SJCRH30 (cell line): ENCODE measurements around the gene RPL27A. TPM values are rescaled to one million over a fixed set of nuclear protein-coding genes. Genes with fewer than 3 reads are reported as not detected.
"Not testable (repeated sequence)": the region's sequence is repeated elsewhere in the genome, so short reads cannot be mapped to it uniquely, and the experiment has no call there.

Source experiments
- DNase-seq, 2 experiments: peaks; one replicate each; pipeline ENCODE4 v3.0.0-alpha.2; 2015 to 2020
- H3K27ac ChIP-seq: fragments of 250-450 bp; sonication (Bioruptor Pico); 2 replicates; pipeline ENCODE4 v1.5.1; 2020; ENCODE audit warnings: mild to moderate bottlenecking, moderate library complexity
- H3K27me3 ChIP-seq: fragments of 250-450 bp; sonication (Bioruptor Pico); 2 replicates; pipeline ENCODE4 v1.5.1; 2020; ENCODE audit warnings: mild to moderate bottlenecking, moderate library complexity
- H3K36me3 ChIP-seq: fragments of 250-450 bp; sonication (Bioruptor Pico); 2 replicates; pipeline ENCODE4 v1.5.1; 2020; ENCODE audit warnings: mild to moderate bottlenecking, moderate library complexity
- H3K4me1 ChIP-seq: fragments of 250-450 bp; sonication (Bioruptor Pico); 2 replicates; pipeline ENCODE4 v1.5.1; 2020; ENCODE audit warnings: mild to moderate bottlenecking, moderate library complexity
- H3K4me3 ChIP-seq: fragments of 250-450 bp; sonication (Bioruptor Pico); 2 replicates; pipeline ENCODE4 v1.5.1; 2020; ENCODE audit warnings: mild to moderate bottlenecking, moderate library complexity
- H3K9me3 ChIP-seq: fragments of 250-450 bp; sonication (Bioruptor Pico); replicated peaks from 2 replicates; pipeline ENCODE4 v1.5.1; 2020; ENCODE audit warnings: mild to moderate bottlenecking, moderate library complexity
- total RNA-seq: library from RNA; depleted of rRNA; stranded (reverse); fragments of >200 nt; shearing (Covaris generic); gene quantifications from 2 replicates; pipeline ENCODE4 v1.2.3, GENCODE V29; 2014

The RPL27A gene
- total RNA-seq, 1 experiment from 2014 or later: 1,468 TPM

DNA sequence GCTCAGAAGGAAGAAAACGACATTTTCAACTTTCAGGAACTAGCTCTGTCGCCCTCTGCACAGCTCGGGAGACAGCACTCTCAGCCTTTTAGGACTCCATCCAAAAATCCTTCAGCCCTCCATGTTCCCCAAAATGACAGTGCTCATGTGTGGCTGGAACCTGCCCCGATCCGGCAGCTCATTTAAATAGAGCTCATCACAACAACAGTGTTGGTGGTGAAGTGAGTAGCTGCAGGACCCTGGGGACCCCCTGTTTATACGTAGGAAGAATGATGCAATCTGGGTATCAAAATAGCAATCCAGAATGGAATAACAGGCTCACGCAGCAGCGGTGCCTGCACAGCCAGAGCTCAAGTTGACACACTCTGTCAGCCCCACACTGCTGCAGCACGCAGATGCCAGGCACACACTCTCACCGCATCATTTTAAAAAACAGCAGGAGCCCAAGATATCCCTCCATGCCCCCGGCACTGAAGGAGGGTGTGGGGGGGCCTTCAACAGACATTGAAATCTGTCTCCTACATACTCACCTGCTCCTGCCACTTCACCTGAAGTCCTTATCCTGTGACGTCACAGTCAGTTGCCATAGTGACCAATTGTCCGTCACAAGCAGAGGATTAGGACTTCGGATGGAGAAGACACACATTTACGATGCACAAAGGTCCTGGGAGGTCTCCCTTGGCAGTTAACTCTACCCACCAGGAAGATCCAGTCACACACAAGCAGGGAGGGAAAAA, 24.1 kb upstream of the RPL27A start:
- H3K4me3 ChIP-seq: peak overlapping the region; percentile 10; the same call in 1 of the 2 replicates
- peak; percentile 40 to 42 for DNase-seq
- H3K4me1 ChIP-seq: peaks cover 3% of the 10 kb centered on the region; the same call in 1 of the 2 replicates
- H3K27ac ChIP-seq: no peak overlapping the region
- no peaks in the 10 kb centered on the region for H3K9me3 ChIP-seq
- no peaks in the 10 kb centered on the region for H3K27me3 ChIP-seq
- H3K36me3 ChIP-seq: no peaks in the 10 kb centered on the region

DNA sequence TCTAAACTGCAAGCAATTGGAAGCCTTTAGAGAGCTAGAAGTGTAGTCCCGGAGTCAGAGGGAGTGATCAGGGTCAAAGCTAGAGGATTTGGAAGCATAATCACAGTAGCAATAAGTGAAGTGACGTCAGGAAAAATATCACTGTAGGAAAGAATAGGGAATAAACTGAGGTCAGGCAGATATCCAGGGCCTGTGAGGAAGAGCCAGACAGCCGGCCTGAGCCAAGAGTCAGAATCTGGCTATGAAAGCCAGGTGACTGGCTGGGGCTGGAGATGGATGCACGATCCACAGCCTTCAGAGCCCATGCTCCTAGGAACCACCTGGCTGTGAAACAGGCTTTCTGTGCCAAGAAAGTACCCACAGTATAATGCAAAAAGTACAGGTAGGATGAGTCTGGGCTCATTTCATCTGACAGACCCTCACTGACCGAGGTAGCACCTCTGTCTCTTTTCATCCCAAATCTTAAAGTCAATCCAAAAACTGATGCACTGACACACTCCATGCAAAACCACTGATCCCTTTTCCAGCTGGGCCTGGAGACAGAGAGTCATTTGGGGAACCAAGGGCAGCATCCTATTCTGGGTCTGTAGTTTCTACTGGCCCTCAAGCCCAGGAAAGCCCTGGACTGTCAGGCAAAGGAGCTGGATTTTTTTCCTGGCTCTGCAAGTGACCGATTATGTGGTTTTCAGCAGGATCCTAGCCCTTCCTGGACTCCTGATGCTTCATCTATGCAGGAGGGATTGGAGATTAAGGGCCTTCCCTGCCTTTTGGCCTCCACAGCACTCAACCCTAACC, 21.4 kb upstream of the RPL27A start:
- Histone ChIP-seq H3K36me3 (no peaks in the 10 kb centered on the region), H3K4me3 (no peak overlapping the region), H3K4me1 (peaks cover 3% of the 10 kb centered on the region; the same call in 1 of the 2 replicates), H3K9me3 (no peaks in the 10 kb centered on the region), H3K27me3 (no peaks in the 10 kb centered on the region), H3K27ac (no peak overlapping the region)
- no peak for DNase-seq

DNA sequence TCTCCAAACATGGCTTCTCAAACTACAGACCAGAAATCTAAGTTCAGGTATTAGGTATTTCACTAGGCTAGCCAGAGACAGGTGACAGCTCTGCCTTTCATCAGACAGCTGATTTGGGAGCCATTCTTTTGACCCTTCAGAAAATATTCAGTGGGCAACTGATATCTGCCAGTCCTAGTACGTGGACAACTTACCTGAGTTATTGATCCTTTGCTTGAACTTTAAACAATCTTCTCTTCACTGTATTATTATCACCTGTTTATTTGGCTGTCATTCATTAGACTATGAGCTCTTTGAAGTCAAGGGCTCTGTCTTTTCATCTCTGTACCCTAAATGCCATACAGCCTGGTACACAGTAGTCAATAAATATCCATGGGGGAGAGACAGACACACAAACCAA, 17.4 kb upstream of the RPL27A start:
- no peaks in the 10 kb centered on the region for H3K4me1 ChIP-seq
- H3K9me3 ChIP-seq: no peaks in the 10 kb centered on the region
- no peak for DNase-seq
- no peaks in the 10 kb centered on the region for H3K27me3 ChIP-seq
- no peak overlapping the region for H3K27ac ChIP-seq
- H3K36me3 ChIP-seq: no peaks in the 10 kb centered on the region; the same call in 1 of the 2 replicates
- no peak overlapping the region for H3K4me3 ChIP-seq

DNA sequence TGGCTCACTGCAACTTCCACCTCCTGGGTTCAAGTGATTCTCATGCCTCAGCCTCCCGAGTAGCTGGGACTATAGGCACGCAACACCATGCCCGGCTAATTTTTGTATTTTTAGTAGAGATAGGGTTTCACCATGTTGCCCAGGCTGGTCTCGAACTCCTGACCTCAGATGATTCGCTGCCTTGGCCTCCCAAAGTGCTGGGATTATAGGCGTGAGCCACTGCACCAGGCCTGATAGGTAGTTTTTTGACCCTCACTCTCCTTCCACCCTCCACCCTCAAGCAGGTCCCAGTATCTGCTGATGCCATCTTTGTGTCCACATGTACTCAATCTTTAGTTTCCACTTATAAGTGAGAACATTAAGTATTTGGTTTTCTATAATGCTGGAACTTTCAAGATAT, 12.5 kb upstream of the RPL27A start:
- not testable (repeated sequence) for H3K9me3 ChIP-seq, H3K4me1 ChIP-seq, H3K36me3 ChIP-seq, H3K4me3 ChIP-seq, H3K27me3 ChIP-seq, H3K27ac ChIP-seq, DNase-seq

DNA sequence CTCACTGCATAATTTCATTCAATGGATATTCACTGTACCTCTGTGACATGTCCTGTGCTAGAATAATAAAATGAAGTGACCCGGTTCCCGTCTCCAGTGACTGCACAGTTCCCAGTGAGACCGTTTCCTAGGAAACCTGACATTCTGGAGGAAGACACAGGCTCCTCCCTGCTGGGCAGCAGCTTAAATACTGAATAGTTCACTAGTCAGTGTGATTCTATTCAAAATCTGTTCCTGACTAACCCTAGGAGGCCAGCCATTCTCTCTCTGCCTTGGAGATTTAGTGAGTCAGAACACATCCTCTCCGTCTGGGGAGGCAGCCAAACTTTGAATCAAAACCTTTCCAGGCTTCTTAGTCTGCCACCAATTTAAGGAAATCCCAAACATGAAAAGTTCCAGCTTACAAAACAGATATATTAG, 11.4 kb upstream of the RPL27A start:
- H3K36me3 ChIP-seq: no peaks in the 10 kb centered on the region; the same call in 1 of the 2 replicates
- peak in 1 of 2 experiments; percentile 24 for DNase-seq
- H3K9me3 ChIP-seq: no peaks in the 10 kb centered on the region
- no peaks in the 10 kb centered on the region; the same call in 1 of the 2 replicates for H3K4me1 ChIP-seq
- no peak overlapping the region for H3K4me3 ChIP-seq
- no peak overlapping the region for H3K27ac ChIP-seq
- H3K27me3 ChIP-seq: no peaks in the 10 kb centered on the region

DNA sequence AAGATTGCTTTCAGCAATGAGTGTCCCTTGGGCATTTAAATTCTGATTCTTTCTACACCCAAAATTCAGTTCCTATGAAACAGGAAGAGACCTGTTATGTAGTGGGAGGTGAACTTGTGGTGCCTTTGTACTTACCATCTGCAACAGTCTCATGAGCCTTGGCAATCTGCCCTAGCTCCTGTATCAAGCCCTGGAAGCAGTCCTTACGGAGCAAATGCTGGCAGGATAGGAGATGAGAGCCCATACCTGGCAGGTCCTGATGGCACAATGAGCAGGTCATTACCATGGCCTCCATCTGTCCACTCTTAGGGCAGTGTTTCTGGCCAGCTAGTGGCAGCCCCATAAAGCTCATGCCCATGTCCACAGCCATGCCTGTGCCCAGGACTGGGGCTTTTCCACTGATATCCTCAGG, 10.9 kb upstream of the RPL27A start:
- no peak overlapping the region for H3K4me3 ChIP-seq
- H3K4me1 ChIP-seq: no peaks in the 10 kb centered on the region; the same call in 1 of the 2 replicates
- no peaks in the 10 kb centered on the region for H3K9me3 ChIP-seq
- no peaks in the 10 kb centered on the region for H3K36me3 ChIP-seq
- DNase-seq: peak in 1 of 2 experiments; percentile 19
- no peak overlapping the region for H3K27ac ChIP-seq
- no peaks in the 10 kb centered on the region for H3K27me3 ChIP-seq

DNA sequence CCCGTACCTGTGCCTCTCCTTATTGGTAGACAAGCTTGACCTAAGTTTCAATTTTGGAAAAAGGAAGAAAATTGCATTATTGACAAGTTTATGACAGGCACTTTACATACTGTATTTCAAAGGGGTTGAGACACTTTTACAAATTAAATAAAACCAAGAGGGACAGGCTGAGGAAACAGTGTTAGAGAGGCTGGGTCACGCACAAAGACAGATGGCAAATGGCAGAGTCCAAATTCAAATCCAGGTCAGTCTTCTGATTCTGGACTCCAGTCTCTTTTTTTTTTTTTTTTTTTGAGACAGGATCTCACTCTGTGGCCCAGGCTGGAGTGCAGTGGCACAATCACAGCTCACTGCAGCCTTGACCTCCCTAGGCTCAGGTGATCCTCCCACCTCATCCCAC, 10.2 kb upstream of the RPL27A start:
- Histone ChIP-seq H3K4me3 (no peak overlapping the region), H3K36me3 (no peaks in the 10 kb centered on the region), H3K9me3 (no peaks in the 10 kb centered on the region), H3K4me1 (no peaks in the 10 kb centered on the region; the same call in 1 of the 2 replicates), H3K27me3 (no peaks in the 10 kb centered on the region), H3K27ac (no peak overlapping the region)
- DNase-seq: no peak

DNA sequence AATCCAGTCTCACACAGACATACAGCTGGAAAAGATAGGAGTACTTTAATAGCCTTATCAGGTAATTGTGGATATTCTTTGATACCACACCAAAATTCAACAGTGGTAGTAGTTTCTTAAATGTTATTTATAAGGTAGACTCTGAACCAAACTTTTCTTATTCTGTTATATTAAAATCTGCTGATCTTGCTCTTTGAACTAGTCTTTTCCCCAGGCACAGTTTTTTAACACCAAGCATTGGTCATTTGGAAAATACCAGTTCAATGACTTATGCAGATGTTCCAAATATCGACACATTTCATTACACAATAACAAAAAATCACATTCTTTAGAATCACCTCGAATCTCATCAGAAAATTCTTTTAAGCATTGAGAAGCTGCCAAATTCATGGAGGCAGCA, 7.7 kb upstream of the RPL27A start:
- Histone ChIP-seq H3K4me3 (no peak overlapping the region), H3K27me3 (no peaks in the 10 kb centered on the region), H3K27ac (no peak overlapping the region), H3K9me3 (no peaks in the 10 kb centered on the region), H3K4me1 (no peaks in the 10 kb centered on the region; the same call in 1 of the 2 replicates), H3K36me3 (no peaks in the 10 kb centered on the region)
- no peak for DNase-seq

DNA sequence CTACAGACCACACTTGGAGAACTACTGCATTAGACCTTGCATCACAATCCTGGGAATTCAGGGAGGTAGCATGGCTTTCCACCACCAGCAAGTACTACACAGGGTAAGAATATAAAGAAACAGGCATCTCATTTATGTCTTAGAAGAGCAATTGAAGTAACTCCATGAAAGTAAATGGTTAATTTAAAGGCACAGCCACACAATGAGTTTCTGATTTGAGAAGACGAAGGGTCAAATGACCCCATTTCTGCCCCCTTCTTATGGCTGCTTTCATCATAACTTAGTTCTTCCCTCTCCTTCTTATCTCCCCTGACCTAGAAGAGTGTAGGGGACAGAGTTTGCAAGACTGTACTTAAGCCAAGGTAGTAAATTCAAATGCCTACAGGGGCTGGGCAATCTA, 6.1 kb upstream of the RPL27A start:
- Histone ChIP-seq H3K27me3 (no peaks in the 10 kb centered on the region), H3K4me3 (no peak overlapping the region), H3K36me3 (no peaks in the 10 kb centered on the region), H3K27ac (no peak overlapping the region), H3K4me1 (no peaks in the 10 kb centered on the region; the same call in 1 of the 2 replicates), H3K9me3 (no peaks in the 10 kb centered on the region)
- no peak for DNase-seq

DNA sequence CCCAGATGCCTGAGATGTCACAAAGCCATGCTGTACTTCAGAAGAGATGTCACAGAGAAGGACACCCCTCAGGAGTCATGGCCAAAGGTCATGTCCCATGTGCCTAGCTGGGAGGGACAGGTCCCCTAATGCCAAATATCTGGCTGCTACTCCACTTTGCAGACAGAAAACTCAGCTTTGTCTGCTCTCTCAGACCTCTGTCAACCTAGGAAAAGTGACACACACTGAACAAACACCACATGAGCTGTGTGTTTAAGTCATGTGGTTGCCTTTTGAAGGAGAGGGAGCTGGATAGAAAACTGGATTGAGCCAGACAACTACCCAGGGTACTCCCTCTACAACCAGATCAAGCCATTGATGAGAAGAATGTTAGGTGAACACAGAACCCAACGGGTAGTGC, 3.6 kb upstream of the RPL27A start:
- Histone ChIP-seq H3K27me3 (no peaks in the 10 kb centered on the region), H3K27ac (no peak overlapping the region), H3K4me3 (no peak overlapping the region), H3K4me1 (0 out of 2 replicates have a peak, but pooled peaks cover 2% of the 10 kb centered on the region), H3K9me3 (no peaks in the 10 kb centered on the region), H3K36me3 (peaks cover 13% of the 10 kb centered on the region)
- DNase-seq: no peak

DNA sequence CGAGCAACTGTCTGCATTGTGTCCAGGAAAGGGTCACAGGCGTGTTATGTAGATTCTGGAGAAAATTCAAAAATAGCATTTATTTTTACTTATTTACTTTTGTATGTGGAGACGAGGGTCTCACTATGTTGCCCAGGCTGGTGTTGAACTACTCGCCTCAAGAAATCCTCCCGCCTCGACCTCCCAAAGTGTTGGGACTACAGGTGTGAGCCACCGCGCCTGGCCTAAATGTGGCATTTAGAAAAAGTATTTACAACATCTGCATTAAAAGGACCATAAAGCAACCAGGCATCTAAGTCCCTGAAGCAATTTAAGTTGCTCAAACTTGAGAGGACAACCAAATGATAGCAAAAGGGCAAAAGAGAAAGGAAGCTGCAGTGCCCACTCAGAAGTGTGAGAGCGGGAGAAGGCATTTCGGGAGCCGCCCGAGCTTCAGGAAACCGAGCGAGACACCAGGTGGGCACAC, 722 bp upstream of the RPL27A start:
- Histone ChIP-seq H3K36me3 (peaks cover 42% of the 10 kb centered on the region), H3K4me3 (peak overlapping the region; percentile 92), H3K4me1 (0 out of 2 replicates have a peak, but pooled peaks cover 8% of the 10 kb centered on the region), H3K27ac (peak overlapping the region; percentile 92), H3K27me3 (no peaks in the 10 kb centered on the region), H3K9me3 (no peaks in the 10 kb centered on the region)
- DNase-seq: no peak

DNA sequence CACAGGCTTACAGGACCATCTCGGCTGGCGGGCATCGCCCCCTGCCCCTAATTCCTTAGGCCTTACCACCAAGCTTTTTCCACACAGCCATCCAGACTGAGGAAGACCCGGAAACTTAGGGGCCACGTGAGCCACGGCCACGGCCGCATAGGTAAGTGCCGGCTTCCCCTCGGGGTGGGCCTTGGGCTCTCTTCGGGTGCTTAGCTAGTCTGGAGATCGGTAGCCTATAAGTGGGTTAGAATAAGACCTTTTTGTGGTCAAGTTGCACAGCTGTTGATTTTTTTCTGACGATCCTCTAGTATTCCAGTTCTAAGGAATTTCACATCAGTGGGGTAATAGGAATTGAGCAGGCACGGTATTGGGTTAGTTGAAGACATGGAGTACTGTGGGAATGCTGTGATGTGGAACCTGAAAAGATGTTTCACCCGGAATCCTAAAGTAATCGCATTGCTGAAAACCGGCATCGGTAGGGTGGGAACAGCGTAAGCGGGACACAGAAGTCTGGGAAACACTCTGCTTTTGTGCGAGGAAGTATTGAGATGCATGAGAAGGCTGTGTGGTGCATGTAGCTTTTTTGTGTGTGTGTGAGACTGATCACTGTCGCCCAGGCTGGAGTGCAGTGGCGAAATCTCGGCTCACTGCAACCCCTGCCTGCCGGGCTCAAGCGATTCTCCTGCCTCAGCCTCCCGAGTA, 669 bp downstream of the RPL27A start:
- Histone ChIP-seq H3K27ac (peak overlapping the region; percentile 92), H3K27me3 (no peaks in the 10 kb centered on the region), H3K4me1 (peaks cover 8% of the 10 kb centered on the region; the same call in 1 of the 2 replicates), H3K4me3 (peak overlapping the region; percentile 92), H3K9me3 (no peaks in the 10 kb centered on the region), H3K36me3 (peaks cover 49% of the 10 kb centered on the region)
- DNase-seq: peak in 1 of 2 experiments; percentile 38

DNA sequence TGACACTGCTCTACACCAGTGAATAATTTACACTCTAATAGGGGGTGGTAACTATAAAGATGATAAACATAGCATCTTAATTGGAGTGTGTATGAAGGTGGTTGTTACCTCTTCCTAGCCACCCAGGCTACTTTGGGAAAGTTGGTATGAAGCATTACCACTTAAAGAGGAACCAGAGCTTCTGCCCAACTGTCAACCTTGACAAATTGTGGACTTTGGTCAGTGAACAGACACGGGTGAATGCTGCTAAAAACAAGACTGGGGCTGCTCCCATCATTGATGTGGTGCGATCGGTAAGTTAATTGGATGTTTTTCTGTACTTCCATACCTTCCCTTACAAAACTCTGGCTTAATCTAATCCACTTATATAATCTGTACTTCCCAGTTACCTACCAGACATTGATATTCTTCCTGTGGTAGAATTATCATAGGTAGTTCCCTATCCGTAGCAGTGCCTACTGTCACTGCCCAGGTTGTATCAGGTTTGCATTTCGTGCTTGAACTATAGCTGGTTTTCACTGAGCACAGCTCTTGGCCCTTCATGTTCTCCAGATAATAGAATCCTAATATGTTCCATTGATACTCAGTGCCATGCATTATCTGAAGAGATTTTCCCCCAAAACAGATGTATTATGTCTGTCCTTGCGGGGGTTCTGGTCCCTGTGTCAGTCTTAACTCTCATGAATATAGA, 2.2 kb downstream of the RPL27A start:
- no peak overlapping the region for H3K27ac ChIP-seq
- H3K27me3 ChIP-seq: no peaks in the 10 kb centered on the region
- peaks cover 11% of the 10 kb centered on the region for H3K4me1 ChIP-seq
- peak overlapping the region; percentile 92 for H3K4me3 ChIP-seq
- DNase-seq: no peak
- H3K36me3 ChIP-seq: peaks cover 49% of the 10 kb centered on the region
- no peaks in the 10 kb centered on the region for H3K9me3 ChIP-seq

DNA sequence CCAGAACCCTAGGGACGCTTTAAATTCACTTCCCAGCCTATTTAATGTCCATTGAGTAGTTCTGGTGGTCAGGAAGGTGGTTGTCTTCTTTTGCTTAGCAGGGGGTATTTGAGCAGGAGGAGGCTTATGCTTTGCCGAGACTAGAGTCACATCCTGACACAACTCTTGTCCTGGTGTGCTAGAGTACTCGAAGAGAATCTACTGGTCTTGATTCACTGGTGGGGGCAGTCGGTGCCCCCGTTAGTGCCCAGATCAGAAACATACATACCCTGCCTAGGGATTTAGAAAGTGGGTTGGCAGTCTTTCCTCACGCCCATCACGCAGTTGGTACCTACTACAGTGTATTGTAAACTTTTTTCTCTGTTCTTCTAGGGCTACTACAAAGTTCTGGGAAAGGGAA, 2.7 kb downstream of the RPL27A start:
- no peak for DNase-seq
- peaks cover 49% of the 10 kb centered on the region for H3K36me3 ChIP-seq
- H3K9me3 ChIP-seq: no peaks in the 10 kb centered on the region
- no peak overlapping the region for H3K4me3 ChIP-seq
- H3K27ac ChIP-seq: no peak overlapping the region
- peaks cover 11% of the 10 kb centered on the region for H3K4me1 ChIP-seq
- H3K27me3 ChIP-seq: no peaks in the 10 kb centered on the region
